ENCODE data around the gene CDCP1.

CDCP1 gene

DNA sequence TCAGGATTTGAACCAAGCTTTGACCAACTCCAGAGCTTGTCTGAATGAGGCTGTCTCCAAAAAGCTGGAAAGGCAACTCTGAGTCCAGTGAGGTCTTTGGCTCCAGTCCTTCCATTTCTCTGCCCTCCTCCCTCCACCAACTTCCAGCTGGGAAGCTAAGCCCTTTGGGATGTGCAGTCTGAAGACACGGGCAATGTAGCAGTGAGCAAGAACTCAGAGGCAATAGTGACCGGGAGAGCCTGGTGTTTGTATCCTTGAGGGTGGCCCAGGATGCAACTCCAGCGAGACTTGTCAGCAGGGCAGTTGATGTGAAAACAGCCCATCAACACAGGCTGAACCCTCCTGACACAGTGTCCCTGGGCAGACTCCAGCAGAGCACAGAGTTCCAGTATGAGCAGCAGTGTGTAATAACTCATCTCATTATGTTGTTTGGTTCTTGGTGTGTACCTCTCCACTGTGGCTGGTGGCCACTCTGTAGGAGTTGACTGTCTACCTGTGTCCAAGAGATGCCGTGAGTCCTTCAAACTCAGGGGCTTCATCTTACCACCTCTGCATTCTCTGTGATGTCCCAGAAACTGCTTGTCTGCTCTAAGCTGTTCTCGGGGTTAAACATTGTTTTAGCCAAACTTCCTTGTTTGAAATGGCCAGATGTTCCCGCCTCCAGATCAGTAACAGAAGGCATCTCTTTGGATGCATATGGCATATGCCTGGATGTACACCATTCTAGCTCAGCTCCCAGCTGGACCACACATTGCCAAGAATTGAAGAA lies 6.6 kb downstream of the CDCP1 start:
- in situ Hi-C loops (cut with MboI; ENCODE audit: low sequenced_read_pairs): no loop called here

DNA sequence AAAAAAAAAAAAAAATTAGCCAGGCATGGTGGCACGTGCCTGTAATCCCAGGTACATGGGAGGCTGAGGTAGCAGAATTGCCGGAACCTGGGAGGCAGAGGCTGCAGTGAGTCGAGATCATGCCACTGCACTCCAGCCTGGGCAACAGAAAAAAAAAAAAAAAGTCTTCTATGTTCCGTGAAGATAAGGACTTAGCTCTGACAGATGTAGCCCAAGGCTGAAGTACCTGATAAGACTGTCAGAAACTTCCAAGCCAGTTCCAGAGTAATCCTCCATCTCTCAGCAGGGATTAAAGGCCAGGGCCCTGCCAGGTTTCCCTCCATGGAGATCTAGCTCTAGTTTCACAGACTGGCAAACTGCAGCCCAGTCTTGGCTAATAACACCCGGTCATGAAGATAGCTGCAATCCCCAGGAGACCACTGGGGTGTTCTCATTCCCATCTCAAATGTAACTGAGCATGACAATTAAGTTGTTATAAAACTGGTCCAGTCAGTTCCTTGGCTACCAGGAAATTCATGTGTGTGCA lies 8.5 kb downstream of the CDCP1 start:
- in situ Hi-C loops (cut with MboI; ENCODE audit: low sequenced_read_pairs): no loop called here

DNA sequence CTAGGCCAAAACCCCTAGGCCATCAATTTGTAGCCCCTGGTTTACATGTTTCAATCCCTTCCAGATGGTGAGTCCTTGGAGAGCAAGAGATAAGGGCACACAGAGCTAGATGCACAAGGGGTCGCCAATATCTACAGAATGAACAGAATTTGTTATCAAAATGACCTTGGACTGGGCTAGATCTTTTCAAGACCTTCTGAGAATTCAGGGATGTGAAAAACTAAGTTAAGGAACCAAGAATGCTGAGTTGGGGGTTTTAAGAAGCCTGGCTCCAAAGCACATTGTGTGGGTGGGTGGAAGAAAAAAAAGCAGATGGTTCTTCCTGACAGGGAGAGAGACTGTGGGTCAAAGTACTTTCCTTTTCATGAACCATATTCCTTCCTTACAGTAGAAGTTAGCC lies 10.2 kb downstream of the CDCP1 start:
- in situ Hi-C loops (cut with MboI; ENCODE audit: low sequenced_read_pairs): no loop called here

DNA sequence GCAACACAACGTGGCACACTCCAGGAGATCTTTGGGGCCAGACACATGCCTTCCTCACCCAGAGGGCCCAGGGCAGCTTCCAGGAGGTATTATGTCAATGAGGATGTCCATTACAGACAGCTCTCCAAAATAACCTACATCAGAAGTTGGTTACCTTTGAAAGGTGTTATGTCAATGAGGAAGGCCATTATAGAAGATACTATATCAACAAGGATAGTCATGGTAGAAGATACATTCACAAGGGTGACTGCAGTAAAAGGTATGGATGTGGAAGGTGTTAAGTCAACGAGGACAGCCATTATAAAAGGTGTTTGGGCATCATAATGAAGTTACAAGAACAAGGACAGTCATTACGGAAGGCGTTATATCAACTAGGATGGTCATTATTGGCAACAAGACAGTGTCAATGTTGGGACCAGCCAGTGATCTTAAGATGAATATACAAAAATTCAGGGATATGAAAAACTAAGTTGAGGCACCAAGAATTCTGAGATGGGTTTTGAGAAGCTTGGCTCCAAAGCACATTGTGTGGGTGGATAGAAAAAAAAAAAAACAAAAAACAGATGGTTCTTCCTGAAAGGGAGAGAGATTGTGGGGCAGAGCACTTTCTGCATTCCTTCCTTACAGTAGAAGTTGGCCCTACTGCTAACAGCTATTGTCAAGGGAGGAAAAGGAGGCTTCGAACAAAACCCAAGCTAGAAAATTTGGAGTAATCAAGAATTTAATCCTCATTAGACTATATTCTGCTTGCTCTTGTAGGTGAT lies 11.2 kb downstream of the CDCP1 start:
- in situ Hi-C loops (cut with MboI; ENCODE audit: low sequenced_read_pairs): no loop called here

DNA sequence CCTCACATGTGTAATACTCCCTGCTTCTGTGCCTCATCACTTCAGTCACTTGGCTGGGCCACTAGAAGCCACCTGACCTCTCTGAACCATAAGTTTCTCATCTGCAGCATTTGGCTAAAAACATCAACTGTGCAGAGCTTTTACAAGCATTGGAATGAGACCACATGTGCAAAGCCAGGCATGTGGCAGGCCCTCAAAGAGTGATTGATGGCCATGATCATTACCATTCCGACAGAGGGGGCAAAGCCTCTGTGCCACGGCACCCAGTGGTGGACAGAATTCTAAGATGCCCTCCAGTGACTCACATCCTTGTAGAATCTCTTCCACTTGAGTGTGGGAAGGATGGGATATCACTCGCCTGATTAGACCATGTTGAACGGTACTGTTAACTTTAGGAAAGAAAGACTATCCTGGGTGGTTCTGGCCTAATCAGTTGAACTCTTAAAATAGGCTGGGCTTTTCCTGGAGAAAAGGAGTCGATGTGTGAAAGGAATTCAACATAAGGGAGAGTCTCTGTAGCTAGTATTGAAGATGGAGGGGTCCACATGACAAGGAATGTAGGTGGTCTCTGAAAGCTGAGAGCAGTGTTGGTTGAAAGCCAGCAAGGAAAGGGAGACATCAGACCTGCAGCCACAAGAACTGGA lies 13.5 kb downstream of the CDCP1 start:
- in situ Hi-C loops (cut with MboI; ENCODE audit: low sequenced_read_pairs): no loop called here

DNA sequence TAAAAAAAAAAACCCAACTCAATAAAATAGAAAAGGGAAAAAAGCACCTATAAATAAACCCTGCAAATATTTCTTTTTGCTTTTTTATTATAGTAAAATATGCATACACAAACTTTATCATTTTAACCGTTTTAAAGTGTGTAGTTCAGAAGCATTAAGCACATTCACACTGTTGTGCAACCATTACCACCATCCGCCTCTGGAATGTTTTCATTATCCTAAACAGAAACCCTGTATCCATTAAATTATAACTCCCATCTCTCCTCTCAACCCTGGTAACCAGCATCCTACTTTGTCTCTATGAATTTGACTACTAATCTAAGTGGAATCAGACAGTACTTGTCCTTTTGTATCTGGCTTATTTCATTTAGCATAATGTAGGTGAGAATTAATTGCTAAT lies 15.0 kb downstream of the CDCP1 start:
- in situ Hi-C loops (cut with MboI; ENCODE audit: low sequenced_read_pairs): no loop called here

DNA sequence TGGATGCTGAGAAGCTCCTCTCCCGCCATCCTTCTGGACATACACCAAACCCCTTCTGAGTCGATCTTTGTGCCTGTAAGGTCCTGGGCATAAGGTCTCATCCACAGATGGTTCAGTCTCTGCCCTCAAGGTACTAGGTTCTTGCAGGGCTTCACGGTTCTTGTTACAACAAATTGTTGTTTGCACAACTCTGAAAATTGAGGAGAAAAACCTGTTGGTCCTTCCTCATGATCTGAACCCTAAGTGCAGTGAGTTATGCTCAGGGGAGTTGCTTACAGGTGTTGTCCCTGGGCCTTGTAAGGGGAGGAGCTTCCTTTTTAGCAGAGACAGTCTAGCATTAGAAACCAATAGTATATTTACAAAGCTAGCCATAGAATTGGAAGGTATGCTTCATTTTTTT lies 15.7 kb downstream of the CDCP1 start:
- in situ Hi-C loops (cut with MboI; ENCODE audit: low sequenced_read_pairs): no loop called here

DNA sequence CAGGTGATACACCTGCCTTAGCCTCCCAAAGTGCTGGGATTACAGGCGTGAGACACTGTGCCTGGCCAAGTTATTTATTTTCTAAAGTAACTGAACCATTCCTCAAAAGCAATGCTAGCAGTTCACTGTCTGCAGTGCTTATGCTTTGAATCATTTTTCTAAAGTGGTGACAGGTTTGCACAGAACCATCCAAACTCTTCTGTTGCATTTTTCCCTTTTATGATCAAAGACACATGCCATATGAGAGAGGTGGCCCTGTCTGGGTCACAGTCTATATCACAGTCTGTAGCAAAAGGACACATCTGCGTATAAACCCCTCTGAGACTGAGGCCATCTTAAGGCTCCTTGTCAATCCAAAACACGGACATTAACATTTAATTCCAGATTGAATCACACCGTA lies 17.2 kb downstream of the CDCP1 start:
- in situ Hi-C loops (cut with MboI; ENCODE audit: low sequenced_read_pairs): no loop called here

DNA sequence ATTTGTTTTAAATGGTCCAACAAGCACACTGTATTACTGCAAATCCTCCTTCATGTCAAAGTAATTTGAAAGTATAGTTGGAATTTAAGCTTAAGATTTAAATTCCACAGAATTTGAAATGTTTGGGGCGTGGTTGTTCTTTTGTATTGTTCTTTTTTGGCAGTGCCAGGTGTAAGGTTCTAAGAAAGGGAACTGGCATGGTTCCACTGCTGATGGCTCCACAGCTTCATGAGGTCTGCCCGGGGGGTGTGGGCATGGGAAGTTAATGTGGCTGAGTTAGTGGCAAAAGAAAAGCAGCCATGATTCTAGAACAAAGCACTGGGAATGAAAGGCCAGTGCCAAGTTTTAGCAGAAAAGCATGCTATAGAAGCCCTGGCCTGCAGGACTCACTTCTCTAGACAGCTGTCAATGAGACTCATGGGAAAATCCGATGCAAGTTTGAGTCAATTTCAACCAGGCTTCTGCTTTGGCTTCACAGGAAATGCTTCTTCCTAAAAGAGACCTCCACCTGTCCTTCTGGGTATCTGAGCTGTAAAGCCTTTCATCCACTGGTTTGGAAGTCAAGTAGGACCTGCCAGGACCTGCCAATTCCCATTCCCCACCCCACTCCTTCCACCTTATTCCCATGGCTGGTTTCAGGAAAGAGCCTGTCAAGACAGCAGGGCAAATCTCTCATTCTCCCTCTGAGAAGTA lies 18.9 kb downstream of the CDCP1 start:
- in situ Hi-C loops (cut with MboI; ENCODE audit: low sequenced_read_pairs): no loop called here

DNA sequence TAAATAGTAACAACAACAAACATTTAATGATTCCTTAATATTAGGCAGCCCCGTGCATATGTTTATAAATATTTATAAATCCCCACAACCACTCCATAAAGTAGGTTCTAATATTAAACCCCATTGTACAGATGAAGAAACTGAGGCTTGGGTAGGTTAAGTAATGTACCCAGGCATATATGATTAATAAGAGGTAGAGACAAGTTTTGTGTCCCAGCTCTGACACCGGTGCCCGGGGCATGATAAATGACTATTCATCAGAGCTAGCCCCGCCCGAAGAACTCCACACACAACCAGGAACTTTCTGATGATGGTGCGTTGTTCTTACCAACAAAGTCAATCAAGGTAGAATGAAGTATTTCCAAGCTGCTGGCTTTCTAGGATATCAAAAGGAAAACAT lies 19.4 kb downstream of the CDCP1 start:
- in situ Hi-C loops (cut with MboI; ENCODE audit: low sequenced_read_pairs): no loop called here

DNA sequence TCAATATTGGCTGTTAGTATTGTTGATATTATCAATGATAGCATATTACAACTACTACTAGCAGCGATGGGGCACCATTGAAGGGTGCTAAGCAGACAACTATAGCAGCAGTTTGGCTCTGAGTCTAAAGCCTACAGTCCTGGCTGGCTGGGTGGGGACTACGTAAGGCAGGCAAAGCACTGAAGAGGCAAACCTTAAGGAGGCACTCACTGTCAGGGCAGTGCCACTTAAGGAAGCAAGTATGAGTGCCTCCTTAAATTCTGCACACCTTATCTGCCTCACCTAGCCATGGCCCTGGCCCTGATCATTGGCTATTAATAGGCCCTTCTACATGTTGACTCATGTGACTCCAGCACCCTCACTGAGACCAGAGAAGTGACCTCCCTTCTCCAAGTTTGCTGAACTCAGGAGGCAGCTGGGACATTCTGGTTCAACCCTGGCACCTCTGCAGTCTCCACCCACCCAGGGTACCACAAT lies 20.6 kb downstream of the CDCP1 start:
- in situ Hi-C loops (cut with MboI; ENCODE audit: low sequenced_read_pairs): no loop called here

DNA sequence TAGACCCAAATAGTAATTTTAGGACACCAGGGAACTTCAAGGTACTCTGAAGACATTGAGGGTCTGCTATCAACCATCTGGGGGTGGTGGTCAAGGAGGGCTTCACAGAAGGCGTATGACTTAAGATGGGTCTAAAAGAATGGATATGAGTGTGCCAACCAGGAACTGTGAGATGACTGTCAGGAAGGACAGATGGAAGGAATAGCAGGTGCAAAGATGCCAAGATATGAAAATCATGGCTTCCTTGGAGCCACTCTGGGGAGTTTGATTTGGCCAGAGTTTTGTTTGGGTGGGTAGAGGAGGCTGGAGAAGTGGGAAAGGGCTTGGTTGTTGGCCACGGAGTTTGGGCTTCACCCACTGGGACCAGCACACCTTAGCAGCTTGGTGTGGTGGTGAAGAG lies 21.2 kb downstream of the CDCP1 start:
- in situ Hi-C loops (cut with MboI; ENCODE audit: low sequenced_read_pairs): no loop called here

DNA sequence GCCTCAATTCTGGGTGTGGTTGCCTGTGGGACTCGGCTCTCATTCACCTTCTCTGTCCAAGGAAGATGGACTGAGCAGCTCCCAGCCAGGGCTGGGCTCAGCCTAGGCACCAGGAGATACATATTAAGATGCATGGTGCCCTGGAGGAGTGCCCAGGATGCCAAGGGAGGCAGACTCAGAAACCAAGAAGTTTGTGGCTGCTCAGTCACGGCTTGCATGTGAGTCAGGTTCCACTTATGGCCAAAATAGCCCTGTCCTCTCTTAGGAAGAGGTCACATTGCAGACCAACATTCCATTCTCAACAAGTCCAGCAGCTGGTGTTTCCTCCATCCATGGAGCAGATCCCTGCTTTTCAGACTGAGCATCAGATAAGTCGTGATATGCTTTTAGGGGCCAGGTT lies 21.8 kb downstream of the CDCP1 start:
- in situ Hi-C loops (cut with MboI; ENCODE audit: low sequenced_read_pairs): no loop called here

DNA sequence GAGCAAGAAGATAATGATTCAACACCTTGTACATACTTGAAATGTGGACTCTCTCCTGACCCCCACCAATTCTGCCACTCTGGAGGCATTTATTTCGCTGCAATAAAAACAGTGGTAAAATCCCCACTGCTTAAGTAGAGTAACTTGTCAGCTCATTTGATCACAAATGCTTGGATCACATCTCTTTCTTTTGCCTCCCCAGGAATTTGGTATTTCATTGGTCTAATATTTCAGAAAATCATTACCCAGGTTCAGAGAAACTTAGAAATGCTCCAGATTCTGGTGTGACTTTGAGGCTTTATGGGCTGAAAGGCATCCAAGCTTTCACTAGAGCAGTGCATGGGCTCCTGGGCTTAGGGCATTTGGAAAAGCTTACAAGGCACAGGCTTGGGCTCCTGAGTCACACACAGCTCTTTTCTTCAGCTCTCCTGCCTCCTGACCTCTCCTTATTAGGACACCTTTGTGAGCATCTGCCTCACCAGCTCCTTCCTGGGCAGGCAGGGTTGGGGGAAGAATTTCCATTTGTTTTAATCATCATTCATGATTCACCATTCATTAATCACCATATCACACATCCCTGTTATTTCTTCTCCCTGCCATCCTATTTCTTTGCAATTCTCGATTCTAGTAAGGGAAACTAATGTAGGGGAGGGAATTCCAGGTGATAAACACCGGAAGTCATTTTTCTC lies 22.5 kb downstream of the CDCP1 start:
- in situ Hi-C loops (cut with MboI; ENCODE audit: low sequenced_read_pairs): no loop called here

DNA sequence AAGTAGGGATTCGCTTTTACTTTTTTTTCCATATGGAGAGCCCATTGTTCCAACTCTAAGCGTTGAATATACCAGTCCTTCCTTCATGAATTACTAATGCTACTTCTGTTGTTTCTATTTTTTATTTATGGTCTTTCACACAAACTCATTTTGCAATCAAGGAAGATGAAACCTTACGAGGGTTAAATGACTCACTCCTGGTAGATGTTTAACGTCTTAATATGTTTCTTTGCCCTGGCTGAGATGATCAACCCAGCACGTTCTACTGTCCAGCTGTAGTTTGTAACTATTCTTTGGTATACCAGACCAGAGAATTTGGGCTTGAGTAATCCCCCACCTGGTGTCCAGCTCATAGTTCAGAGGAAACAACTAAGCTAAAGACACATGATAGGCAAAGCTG lies 23.1 kb downstream of the CDCP1 start:
- in situ Hi-C loops (cut with MboI; ENCODE audit: low sequenced_read_pairs): no loop called here

DNA sequence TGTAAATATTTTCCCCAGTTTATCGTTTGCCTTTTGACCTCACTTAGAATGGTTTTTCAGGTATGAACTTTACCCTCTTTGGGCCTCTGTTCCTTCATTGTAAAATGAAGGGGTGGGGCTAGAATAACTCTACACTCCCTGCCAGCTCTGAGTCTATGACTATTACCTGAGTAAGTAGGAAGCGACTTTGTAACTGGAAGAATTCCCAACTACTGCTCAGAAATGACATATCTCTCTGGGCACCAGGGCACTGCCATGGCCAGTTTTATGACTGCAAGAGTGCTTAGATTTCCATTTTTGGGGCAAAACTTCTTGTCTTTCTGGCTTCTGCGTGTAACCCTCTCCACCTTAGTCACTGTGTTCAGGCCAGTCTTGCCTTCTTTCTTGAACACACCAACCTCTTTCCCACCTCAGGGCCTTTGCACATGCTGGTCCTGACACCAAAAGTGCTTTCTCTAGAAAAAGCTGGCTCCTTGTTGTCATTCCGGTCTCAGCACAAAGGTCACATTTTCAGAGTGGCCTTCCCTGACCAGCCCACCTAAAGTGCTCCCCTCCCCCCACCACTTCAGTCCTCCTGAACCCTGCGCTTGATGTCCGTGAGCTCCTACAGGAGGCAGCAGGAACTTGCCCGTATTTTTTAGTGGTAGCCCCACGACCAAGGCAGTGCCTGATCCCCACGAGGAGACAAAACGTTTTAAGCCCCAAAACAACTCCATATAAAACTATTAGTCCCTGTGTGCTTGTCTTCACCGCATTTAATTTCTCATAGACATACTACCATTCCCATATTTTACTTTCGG lies 25.6 kb downstream of the CDCP1 start:
- in situ Hi-C loops (cut with MboI; ENCODE audit: low sequenced_read_pairs): no loop called here

DNA sequence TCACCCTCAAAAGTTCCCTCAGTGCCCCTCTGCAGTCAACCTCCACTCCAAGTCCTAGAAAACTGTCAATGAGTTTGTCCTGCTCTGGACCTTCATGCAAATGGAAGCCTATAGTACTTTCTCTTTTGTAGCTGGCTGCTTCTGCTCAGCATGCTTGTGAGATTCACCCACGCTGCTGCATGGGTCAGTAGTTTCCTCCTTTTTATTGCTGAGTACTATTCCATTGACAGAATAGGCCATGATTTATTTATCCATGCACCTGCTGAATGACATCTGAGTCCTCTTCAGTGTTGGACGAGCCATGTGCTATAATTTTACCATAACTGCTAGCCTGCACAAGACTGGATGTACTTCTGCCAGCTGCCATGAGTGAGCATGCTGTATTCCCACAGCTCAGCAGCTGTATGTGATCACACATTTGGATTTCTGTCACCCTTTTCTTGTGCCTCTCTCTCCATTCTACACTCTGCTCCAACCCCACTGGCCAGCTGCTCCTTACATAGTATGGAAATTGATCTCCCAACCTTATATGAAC lies 26.3 kb downstream of the CDCP1 start:
- in situ Hi-C loops (cut with MboI; ENCODE audit: low sequenced_read_pairs): no loop called here

DNA sequence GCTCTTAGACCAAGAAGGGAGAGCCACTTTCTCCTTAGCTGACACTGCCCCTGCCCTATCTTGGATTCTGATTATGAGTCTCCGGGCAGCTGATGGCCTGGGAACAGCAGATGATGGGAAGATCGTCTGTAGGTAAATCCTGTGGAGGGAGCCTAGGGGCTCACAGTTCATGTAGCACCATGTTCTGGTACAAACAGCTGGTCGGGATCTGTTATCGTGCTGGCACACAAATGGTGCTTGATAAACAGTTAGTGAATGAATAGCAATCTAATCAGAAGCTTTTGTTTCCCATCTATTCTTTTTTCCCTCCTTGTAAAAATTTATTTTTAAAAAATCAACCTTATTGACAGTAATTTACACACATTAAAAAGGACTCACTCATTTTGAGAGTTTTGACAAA lies 26.8 kb downstream of the CDCP1 start:
- in situ Hi-C loops (cut with MboI; ENCODE audit: low sequenced_read_pairs): no loop called here

DNA sequence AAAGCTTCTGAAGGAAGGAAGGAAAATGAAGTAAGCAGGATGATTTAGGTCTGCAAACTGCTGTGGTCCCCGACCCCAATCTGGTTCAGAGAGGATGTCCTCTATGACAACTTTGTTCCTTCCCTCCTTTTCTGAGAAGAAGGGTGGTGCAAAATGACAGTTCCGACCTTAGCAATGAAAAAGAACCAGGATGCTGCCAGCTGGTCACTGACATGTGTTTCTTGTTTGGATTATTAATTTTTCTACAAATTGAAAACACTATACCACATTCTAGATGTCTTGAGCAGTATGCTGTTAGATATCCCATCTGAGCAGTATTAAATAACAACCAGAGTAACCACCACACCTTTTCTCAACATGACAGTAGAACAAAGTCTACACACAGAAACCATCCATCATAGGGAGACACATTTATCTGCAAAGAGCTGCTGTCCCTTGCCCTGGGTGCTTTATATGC lies 27.5 kb downstream of the CDCP1 start:
- in situ Hi-C loops (cut with MboI; ENCODE audit: low sequenced_read_pairs): no loop called here
